GM19193 (cell line): ENCODE data around the gene TAGLN.

Source experiments
- POLR2A ChIP-seq: IDR thresholded peaks from 4 replicates; pipeline ENCODE4 v1.6.1; 2011; ENCODE audit not compliant: insufficient read depth, insufficient read length; ENCODE audit errors: extremely low read depth

Gene TAGLN

GRCh38 chr11:117230286-117230961 is 31.3 kb downstream of the TAGLN start:
- no peak for TF ChIP-seq POLR2A

- no peak for TF ChIP-seq POLR2A
These were observed 32.0 kb downstream of the TAGLN start for GRCh38 chr11:117230999-117231841.

- no peak for TF ChIP-seq POLR2A
These were observed 32.6 kb downstream of the TAGLN start, which contains the start of gene PCSK7 for GRCh38 chr11:117231842-117232091. Gene PCSK7 (minus strand): TSS chr11:117232073. CDS start chr11:117229844, 2,229 bp downstream.

- peak; percentile 83 for TF ChIP-seq POLR2A
These were observed 33.1 kb downstream of the TAGLN start, which contains the start of gene RNF214 for GRCh38 chr11:117232092-117232878. Gene RNF214 (plus strand): TSS chr11:117232671. CDS start chr11:117234273, 1,602 bp downstream.

- TF ChIP-seq POLR2A: no peak
These were observed 33.8 kb downstream of the TAGLN start for GRCh38 chr11:117232911-117233409.

- no peak for TF ChIP-seq POLR2A
These were observed 39.1 kb downstream of the TAGLN start for GRCh38 chr11:117238221-117238620.

- TF ChIP-seq POLR2A: no peak
These were observed 40.1 kb downstream of the TAGLN start for GRCh38 chr11:117239295-117239694.

GRCh38 chr11:117248341-117248740 is 49.2 kb downstream of the TAGLN start:
- no peak for TF ChIP-seq POLR2A

- no peak for TF ChIP-seq POLR2A
These were observed 50.4 kb downstream of the TAGLN start for GRCh38 chr11:117249571-117249970.

- TF ChIP-seq POLR2A: no peak
These were observed 52.3 kb downstream of the TAGLN start for GRCh38 chr11:117251506-117251905.

GRCh38 chr11:117255966-117256365 is 56.8 kb downstream of the TAGLN start:
- TF ChIP-seq POLR2A: no peak

GRCh38 chr11:117256573-117256972 is 57.4 kb downstream of the TAGLN start:
- no peak for TF ChIP-seq POLR2A
